Stimulated activated CD8-positive, alpha-beta memory T cell treated with anti-CD3 and anti-CD28 coated beads, Interleukin-4, amount 100 ng/mL, for 48 hours (primary cell): ENCODE results near the gene OR52N2.

Experiments used
- DNase-seq: peaks from one replicate; pipeline ENCODE4 v3.0.0-alpha.2; 2020

OR52N2 gene

GRCh38 chr11:5808500-5809121 lies at the start of gene OR52N2:
Gene OR52N2 (plus strand): TSS chr11:5808924. CDS start chr11:5820336, 11,412 bp downstream.
- DNase-seq, result peak; percentile 79

GRCh38 chr11:5767056-5767455 lies 41.7 kb upstream of the OR52N2 start:
- no peak for DNase-seq

- DNase-seq, result no peak
Measured at GRCh38 chr11:5783255-5783654, 25.5 kb upstream of the OR52N2 start, which contains the start of gene OR52N5. Gene OR52N5 (minus strand): TSS chr11:5783355. CDS start chr11:5778634, 4,721 bp downstream.

- DNase-seq, result no peak
Measured at GRCh38 chr11:5791165-5791564, 17.6 kb upstream of the OR52N2 start, which contains the start of gene OR52N1. Gene OR52N1 (minus strand): TSS chr11:5791265. CDS start chr11:5788816, 2,449 bp downstream.

- no peak for DNase-seq
Measured at GRCh38 chr11:5796541-5796940, 12.2 kb upstream of the OR52N2 start.

- DNase-seq, result no peak
Measured at GRCh38 chr11:5803982-5804381, 4.7 kb upstream of the OR52N2 start.

GRCh38 chr11:5807580-5807979 lies 1.1 kb upstream of the OR52N2 start:
- DNase-seq, result no peak

- DNase-seq, result no peak
Measured at GRCh38 chr11:5809122-5809519, 397 bp downstream of the OR52N2 start.

- no peak for DNase-seq
Measured at GRCh38 chr11:5809905-5810795, 1.4 kb downstream of the OR52N2 start.

GRCh38 chr11:5815534-5815933 lies 6.8 kb downstream of the OR52N2 start:
- no peak for DNase-seq

- DNase-seq, result no peak
Measured at GRCh38 chr11:5818245-5818886, 9.6 kb downstream of the OR52N2 start.

- DNase-seq, result no peak
Measured at GRCh38 chr11:5831196-5831829, 22.6 kb downstream of the OR52N2 start.

GRCh38 chr11:5833446-5833845 lies 24.7 kb downstream of the OR52N2 start:
- DNase-seq, result no peak

- DNase-seq, result no peak
Measured at GRCh38 chr11:5837695-5838094, 29.0 kb downstream of the OR52N2 start.

- no peak for DNase-seq
Measured at GRCh38 chr11:5841797-5842196, 33.1 kb downstream of the OR52N2 start, which contains the start of gene OR52E6. Gene OR52E6 (minus strand): TSS chr11:5841897. CDS start chr11:5841897, 0 bp downstream.

- DNase-seq, result no peak
Measured at GRCh38 chr11:5846701-5847100, 38.0 kb downstream of the OR52N2 start.

- no peak for DNase-seq
Measured at GRCh38 chr11:5847711-5848110, 39.0 kb downstream of the OR52N2 start.

- DNase-seq, result no peak
Measured at GRCh38 chr11:5851002-5851401, 42.3 kb downstream of the OR52N2 start.

- DNase-seq, result no peak
Measured at GRCh38 chr11:5857590-5857989, 48.9 kb downstream of the OR52N2 start, which contains the start of gene OR52E8. Gene OR52E8 (minus strand): TSS chr11:5857690. CDS start chr11:5857690, 0 bp downstream.

GRCh38 chr11:5865826-5866225 lies 57.1 kb downstream of the OR52N2 start:
- no peak for DNase-seq
